Gastrocnemius medialis (tissue), 4 donors: ENCODE data around the gene ELL2.

ENCODE experiments used
- CTCF ChIP-seq, 5 experiments: fragments of 450-650 bp in 3 of 5; fragments of 200-600 bp in 2 of 5; sonication (generic) in 2 of 5; IDR thresholded peaks in 4 of 5; conservative IDR thresholded peaks in 1 of 5; 1 replicate in 4 of 5; 2 replicates in 1 of 5; pipeline ENCODE4 v1.5.1; 2016 to 2019; ENCODE audit warnings: antibody characterized with exemption in 5 of 5, mild to moderate bottlenecking in 3 of 5, moderate library complexity in 3 of 5
- POLR2A ChIP-seq, 2 donors: fragments of 450-650 bp; IDR thresholded peaks; one replicate each; pipeline ENCODE4 v1.6.1; 2017; ENCODE audit warnings: antibody characterized with exemption in 2 of 2, mild to moderate bottlenecking in 2 of 2, moderate library complexity in 2 of 2

GRCh38 chr5:95903838-95904237, 57.8 kb downstream of the ELL2 start:
- TF ChIP-seq CTCF (IDR thresholded peaks at IDR 0.05 in 4 of 5, conservative IDR thresholded peaks at IDR 0.05 in 1 of 5) (no peak), POLR2A (IDR thresholded peaks at IDR 0.05) (no peak)
